NB4 (cell line): Measurements from ENCODE around the gene BMP7.

Experiments
- CTCF ChIP-seq: IDR thresholded peaks from one replicate; pipeline ENCODE4 v1.5.1; 2012; ENCODE audit warnings: low read depth, low read length
- POLR2A ChIP-seq: IDR thresholded peaks from 2 replicates; pipeline ENCODE4 v1.6.1; 2011; ENCODE audit warnings: mild to moderate bottlenecking; ENCODE audit not compliant: insufficient read length; ENCODE audit errors: extremely low read depth

GRCh38 chr20:57194154-57194553 lies 72.3 kb downstream of the BMP7 start:
- no peak for TF ChIP-seq CTCF
- no peak for TF ChIP-seq POLR2A
